ENCODE measurements around the gene LZTS2.

LZTS2 gene

DNA sequence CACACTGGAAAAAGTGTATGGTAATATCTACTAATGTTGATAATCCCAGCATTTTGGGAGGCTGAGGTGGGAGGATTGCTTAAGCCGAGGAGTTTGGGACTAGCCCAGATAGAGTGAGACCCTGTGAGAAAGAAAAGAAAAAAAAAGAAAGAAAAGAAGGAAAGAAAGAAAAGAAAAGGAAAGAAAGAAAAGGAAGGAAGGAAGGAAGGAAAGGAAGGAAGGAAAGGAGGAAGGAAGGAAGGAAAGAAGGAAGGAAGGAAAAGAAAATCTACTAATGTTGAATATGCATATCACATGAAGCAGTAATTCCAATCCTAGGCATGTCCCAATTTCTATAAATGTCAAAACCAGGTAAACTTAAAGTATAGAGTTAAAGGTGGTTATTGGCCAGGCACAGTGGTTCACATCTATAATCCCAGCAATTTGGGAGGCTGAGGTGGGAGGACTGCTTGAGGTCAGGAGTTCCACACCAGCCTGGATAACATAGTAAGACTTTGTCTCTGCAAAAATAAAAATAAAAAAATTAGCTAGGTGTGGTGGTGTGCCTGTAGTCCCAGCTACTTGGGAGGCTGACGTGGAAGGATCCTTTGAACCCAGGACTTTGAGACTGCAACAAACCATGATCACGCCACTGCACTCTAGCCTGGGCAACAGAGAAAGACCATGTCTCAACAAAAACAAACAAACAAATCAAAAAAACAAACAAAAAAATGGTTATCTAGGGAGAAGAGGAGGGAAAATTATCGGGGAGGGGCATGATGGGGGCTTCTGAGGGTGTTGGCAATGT, 57.0 kb downstream of the LZTS2 start:
- no peak for DNase-seq

Measured in activated CD8-positive, alpha-beta memory T cell treated with anti-CD3 and anti-CD28 coated beads for 24 hours (primary cell).